Vagina (tissue), 2 donors: ENCODE measurements around the gene EPN2.

Experiments used
- POLR2AphosphoS5 ChIP-seq, 2 donors: sonication (generic); formaldehyde crosslinking; IDR thresholded peaks; one replicate each; pipeline ENCODE4 v1.9.0; 2017; ENCODE audit warnings: antibody characterized with exemption in 2 of 2, mild to moderate bottlenecking in 2 of 2, low read depth in 1 of 2; ENCODE audit not compliant: insufficient read depth in 1 of 2
- TF ChIP-seq, protein P1 (sequence below), 3 experiments: fragments of 450-650 bp in 2 of 3; fragments of 200-600 bp in 1 of 3; sonication (generic) in 1 of 3; IDR thresholded peaks; one replicate each; pipeline ENCODE4 v1.5.1; 2017 to 2019; ENCODE audit warnings: antibody characterized with exemption in 3 of 3, mild to moderate bottlenecking in 2 of 3, moderate library complexity in 2 of 3

DNA sequence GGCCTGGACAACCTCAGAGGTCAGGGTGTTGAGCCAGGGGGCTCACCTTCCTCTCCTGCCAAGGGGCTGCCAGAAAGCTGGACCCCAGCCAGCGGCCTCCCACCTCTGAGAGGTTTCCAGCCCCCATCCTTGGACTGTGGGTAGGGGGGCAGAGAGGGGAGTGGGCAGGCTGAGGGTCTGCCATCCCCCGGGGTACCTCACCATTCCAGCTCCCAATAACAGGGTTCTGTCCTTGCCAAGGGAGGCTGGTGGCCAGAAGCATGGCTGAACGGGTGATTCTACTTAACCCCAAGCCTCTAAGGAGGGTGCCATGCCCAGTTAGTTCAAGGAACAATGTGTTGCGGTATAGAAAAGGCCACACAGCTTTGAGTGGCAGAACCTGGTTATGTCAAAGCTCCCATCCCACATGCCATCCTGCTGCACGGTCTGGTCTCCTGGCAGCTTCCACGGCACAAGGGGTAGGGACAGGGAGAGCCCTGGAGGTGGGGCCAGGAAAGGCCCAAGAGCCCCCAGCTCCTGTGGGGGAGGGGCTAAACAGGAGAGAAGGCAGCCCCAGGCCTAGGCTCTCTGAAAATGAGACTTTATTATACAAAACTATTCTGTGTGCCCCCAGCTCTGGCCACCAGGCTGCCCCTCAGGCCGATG lies 105.6 kb downstream of the EPN2 start:
- TF ChIP-seq, protein P1, sequence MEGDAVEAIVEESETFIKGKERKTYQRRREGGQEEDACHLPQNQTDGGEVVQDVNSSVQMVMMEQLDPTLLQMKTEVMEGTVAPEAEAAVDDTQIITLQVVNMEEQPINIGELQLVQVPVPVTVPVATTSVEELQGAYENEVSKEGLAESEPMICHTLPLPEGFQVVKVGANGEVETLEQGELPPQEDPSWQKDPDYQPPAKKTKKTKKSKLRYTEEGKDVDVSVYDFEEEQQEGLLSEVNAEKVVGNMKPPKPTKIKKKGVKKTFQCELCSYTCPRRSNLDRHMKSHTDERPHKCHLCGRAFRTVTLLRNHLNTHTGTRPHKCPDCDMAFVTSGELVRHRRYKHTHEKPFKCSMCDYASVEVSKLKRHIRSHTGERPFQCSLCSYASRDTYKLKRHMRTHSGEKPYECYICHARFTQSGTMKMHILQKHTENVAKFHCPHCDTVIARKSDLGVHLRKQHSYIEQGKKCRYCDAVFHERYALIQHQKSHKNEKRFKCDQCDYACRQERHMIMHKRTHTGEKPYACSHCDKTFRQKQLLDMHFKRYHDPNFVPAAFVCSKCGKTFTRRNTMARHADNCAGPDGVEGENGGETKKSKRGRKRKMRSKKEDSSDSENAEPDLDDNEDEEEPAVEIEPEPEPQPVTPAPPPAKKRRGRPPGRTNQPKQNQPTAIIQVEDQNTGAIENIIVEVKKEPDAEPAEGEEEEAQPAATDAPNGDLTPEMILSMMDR (IDR thresholded peaks at IDR 0.05), result no peak
- TF ChIP-seq POLR2AphosphoS5 (IDR thresholded peaks at IDR 0.05; ENCODE audit: insufficient read depth in 1 of 2, low read depth in 1 of 2), result no peak
